Kidney (tissue), 14 donors: Measurements from ENCODE around the gene ELOVL7. TPM values are rescaled to one million over a fixed set of nuclear protein-coding genes. Genes with fewer than 3 reads are reported as not detected.
A peak's percentile ranks its signal among the peaks of the same experiment; 100 is the strongest.
"Not testable (repeated sequence)": the region's sequence is repeated elsewhere in the genome, so short reads cannot be mapped to it uniquely, and the experiment has no call there.

Experiments used
- DNase-seq, 5 donors: peaks; one replicate each; pipeline ENCODE4 v3.0.0-alpha.2; 2013 to 2020
- FAIRE-seq: peaks from 2 replicates; lab custom pipeline; 2012; peaks lifted over from hg19 to GRCh38; lab: Jason Lieb, UNC
- H3K27ac ChIP-seq, 2 donors: one replicate each; pipeline ENCODE4 v1.7.0; 2013; ENCODE audit warnings: low read depth in 2 of 2, low read length in 2 of 2, inconsistent platforms in 1 of 2
- H3K27me3 ChIP-seq: one replicate; pipeline ENCODE4 v1.7.1; 2013; ENCODE audit warnings: low read length, inconsistent platforms; ENCODE audit not compliant: control insufficient read depth, insufficient read depth
- H3K36me3 ChIP-seq, 3 donors: one replicate each; pipeline versions ENCODE4 v1.7.0 to v1.7.1; 2013; ENCODE audit warnings: low read length in 3 of 3, control low read depth in 1 of 3, inconsistent platforms in 1 of 3; ENCODE audit not compliant: insufficient read depth in 3 of 3, control insufficient read depth in 2 of 3
- H3K4me1 ChIP-seq, 3 donors: one replicate each; pipeline versions ENCODE4 v1.7.0 to v1.7.1; 2013; ENCODE audit warnings: low read length in 3 of 3, inconsistent platforms in 1 of 3, low read depth in 1 of 3; ENCODE audit not compliant: control insufficient read depth in 2 of 3, insufficient read depth in 2 of 3
- H3K4me3 ChIP-seq, 3 donors: one replicate each; pipeline versions ENCODE4 v1.7.0 to v1.8.1; 2013; ENCODE audit warnings: low read length in 3 of 3, control low read depth in 1 of 3, inconsistent platforms in 1 of 3
- H3K9ac ChIP-seq, 3 donors: one replicate each; pipeline versions ENCODE4 v1.7.0 to v1.7.1; 2013; ENCODE audit warnings: low read length in 3 of 3, control low read depth in 1 of 3, inconsistent platforms in 1 of 3
- H3K9me3 ChIP-seq, 3 donors: one replicate each; pipeline versions ENCODE4 v1.7.0 to v1.7.1; 2013; ENCODE audit warnings: low read length in 3 of 3, control low read depth in 1 of 3, inconsistent platforms in 1 of 3; ENCODE audit not compliant: control insufficient read depth in 2 of 3, insufficient read depth in 1 of 3
- intact Hi-C: fragments of 100-400 bp; cut with DNase I; formaldehyde crosslinking; loops from one replicate; pipeline ENCODE4 v1.11.1; 2022
- polyA plus RNA-seq: library from polyadenylated mRNA; stranded (reverse); fragments of 350-450 nt; fragmentation: Illumina TruSeq; extraction: RNeasy Lipid Tissue Mini Kit (QIAGEN cat#74804); gene quantifications from one replicate; pipeline ENCODE4 v1.2.3, GENCODE V29; 2014; ENCODE audit warnings: low read depth, low replicate concordance; ENCODE audit not compliant: insufficient read depth
- total RNA-seq: library from RNA; stranded (reverse); fragmentation: NEBNext Ultra II Directional; extraction: Animal tissue kit (Norgen Biotek cat#: 25700); gene quantifications from one replicate; pipeline ENCODE4 v1.2.1, GENCODE V29; 2021
- TF ChIP-seq, protein P1 (sequence below): IDR thresholded peaks from 3 replicates; pipeline ENCODE4 v1.5.1; 2012; ENCODE audit warnings: mild to moderate bottlenecking, moderate library complexity, borderline replicate concordance; ENCODE audit not compliant: insufficient read depth; ENCODE audit errors: extremely low read depth
- donor health status: control.
- donor health status: control.
- donor health status: control.
- donor health status: control.
- donor health status: control.
- donor health status: DM: yes; HTN: yes; CAD: no.
- donor health status: Normal renal cell carcinoma (clear cell type).

ELOVL7 gene
- total and polyA plus RNA-seq, 2 donors from 2014 or later, result 14.6 to 22.5 TPM

DNA sequence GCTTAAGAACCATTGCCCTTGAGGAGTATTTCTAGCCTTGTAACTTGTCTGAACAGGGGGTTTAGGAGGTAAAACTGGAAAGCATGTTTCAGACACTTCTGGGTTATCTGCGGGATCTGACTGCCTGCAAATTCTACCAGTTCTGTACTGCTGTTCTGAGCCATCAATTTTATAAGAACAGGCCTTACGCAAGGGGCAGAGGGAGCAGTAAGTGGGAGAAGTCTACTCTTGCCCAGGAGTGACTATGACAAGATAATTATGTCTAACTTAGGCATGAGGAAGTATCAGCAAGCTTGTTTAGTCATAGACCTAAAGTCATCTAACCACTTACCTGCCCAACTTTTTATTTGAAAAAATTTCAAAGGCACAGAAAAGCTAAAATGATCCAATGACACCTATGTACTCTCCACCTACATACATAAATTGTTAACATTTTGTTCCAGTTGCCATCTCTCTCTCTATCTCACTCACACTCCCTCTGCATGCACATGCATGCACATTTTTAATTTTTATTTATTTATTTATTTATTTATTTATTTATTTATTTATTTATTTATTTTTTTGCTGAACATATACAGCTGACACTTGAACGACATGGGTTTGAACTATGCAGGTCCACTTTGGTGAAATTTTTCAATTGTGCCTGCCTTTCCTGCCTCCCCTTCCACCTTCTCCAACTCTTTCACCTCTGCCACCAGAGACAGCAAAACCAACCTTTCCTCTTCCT lies 125.7 kb downstream of the ELOVL7 start:
- no peaks in the 10 kb centered on the region for H3K9me3 ChIP-seq
- no peaks in the 10 kb centered on the region for H3K4me1 ChIP-seq
- DNase-seq (no peak), FAIRE-seq (no peak)
- TF ChIP-seq, protein P1, sequence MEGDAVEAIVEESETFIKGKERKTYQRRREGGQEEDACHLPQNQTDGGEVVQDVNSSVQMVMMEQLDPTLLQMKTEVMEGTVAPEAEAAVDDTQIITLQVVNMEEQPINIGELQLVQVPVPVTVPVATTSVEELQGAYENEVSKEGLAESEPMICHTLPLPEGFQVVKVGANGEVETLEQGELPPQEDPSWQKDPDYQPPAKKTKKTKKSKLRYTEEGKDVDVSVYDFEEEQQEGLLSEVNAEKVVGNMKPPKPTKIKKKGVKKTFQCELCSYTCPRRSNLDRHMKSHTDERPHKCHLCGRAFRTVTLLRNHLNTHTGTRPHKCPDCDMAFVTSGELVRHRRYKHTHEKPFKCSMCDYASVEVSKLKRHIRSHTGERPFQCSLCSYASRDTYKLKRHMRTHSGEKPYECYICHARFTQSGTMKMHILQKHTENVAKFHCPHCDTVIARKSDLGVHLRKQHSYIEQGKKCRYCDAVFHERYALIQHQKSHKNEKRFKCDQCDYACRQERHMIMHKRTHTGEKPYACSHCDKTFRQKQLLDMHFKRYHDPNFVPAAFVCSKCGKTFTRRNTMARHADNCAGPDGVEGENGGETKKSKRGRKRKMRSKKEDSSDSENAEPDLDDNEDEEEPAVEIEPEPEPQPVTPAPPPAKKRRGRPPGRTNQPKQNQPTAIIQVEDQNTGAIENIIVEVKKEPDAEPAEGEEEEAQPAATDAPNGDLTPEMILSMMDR, result no peak
- H3K27me3 ChIP-seq, result no peaks in the 10 kb centered on the region
- H3K27ac ChIP-seq, result no peak overlapping the region
- H3K36me3 ChIP-seq, result no peaks in the 10 kb centered on the region
- no peak overlapping the region for H3K9ac ChIP-seq
- intact Hi-C loops, result no loop called here
- H3K4me3 ChIP-seq, result no peak overlapping the region

DNA sequence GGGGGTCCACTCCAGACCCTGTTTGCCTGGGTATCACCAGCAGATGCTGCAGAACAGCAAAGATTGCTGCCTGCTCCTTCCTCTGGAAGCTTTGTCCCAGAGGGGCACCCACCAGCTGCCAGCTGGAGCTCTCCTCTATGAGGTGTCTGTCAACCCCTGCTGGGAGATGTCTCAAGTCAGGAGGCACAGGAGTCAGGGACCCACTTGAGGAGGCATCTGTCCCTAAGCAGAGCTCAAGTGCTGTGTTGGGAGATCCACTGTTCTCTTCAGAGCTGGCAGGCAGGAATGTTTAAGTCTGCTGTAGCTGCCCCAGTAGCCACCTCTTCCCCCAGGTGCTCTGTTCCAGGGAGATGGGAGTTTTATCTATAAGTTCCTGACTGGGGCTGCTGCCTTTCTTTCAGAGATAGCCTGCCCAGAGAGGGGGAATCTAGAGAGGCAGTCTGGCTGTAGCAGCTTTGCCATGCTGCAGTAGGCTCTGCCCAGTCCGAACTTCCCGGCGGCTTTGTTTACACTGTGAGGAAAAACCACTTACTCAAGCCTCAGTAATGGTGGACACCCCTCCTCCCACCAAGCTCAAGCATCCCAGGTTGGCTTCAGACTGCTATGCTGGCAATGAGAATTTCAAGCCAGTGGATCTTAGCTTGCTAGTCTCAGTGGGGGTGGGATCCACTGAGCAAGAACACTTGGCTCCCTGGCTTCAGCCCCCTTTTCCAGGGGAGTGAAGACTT lies 128.7 kb downstream of the ELOVL7 start:
- H3K4me3 ChIP-seq, H3K9ac ChIP-seq, intact Hi-C loops, H3K27ac ChIP-seq, H3K4me1 ChIP-seq, FAIRE-seq, H3K9me3 ChIP-seq, H3K27me3 ChIP-seq, H3K36me3 ChIP-seq: not testable (repeated sequence)
- peak in 1 of 5 donors; percentile 23 for DNase-seq

DNA sequence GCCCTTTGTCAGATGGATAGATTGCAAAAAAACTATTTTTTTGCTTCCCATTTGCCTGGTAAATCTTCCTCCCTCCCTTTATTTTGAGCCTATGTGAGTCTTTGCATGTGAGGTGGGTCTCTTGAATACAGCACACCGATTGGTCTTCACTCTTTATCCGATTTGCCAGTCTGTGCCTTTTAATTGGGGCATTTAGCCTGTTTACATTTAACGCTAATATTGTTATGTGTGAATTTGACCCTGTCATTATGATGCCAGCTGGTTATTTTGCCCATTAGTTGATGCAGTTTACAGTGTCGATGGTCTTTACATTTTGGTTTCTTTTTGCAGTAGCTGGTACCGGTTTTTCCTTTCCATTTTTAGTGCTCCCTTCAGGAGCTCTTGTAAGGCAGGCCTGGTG lies 131.1 kb downstream of the ELOVL7 start:
- Histone ChIP-seq H3K4me3 (no peak overlapping the region), H3K9me3 (no peaks in the 10 kb centered on the region), H3K27ac (no peak overlapping the region), H3K27me3 (no peaks in the 10 kb centered on the region), H3K9ac (no peak overlapping the region), H3K36me3 (no peaks in the 10 kb centered on the region), H3K4me1 (no peaks in the 10 kb centered on the region)
- FAIRE-seq, result no peak
- TF ChIP-seq, protein P1, result no peak
- no peak for DNase-seq
- intact Hi-C loops, result no loop called here

DNA sequence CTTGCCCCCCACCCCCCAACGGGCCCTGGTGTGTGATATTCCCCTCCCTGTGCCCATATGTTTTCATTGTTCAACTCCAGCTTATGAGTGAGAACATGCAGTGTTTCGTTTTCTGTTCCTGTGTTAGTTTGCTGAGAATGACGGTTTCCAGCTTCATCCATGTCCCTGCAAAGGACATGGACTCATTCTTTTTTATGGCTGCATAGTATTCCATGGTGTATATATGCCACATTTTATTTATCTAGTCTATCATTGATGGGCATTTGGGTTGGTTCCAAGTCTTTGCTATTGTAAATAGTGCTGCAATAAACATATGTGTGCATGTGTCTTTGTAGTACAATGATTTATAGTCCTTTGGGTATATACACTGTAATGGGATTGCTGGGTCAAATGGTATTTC lies 132.2 kb downstream of the ELOVL7 start:
- H3K4me3 ChIP-seq, DNase-seq, FAIRE-seq, H3K9me3 ChIP-seq, intact Hi-C loops, H3K4me1 ChIP-seq, H3K27me3 ChIP-seq, H3K27ac ChIP-seq, H3K9ac ChIP-seq, H3K36me3 ChIP-seq: not testable (repeated sequence)
